HG02852 (cell line): ENCODE data around the gene FOXN4.
"Not testable (repeated sequence)": the region's sequence is repeated elsewhere in the genome, so short reads cannot be mapped to it uniquely, and the experiment has no call there.

Experiments used
- ATAC-seq: cut with Tn5 transposase; IDR thresholded peaks from one replicate; pipeline ENCODE4 v1.9.1; 2021; ENCODE audit warnings: mild to moderate bottlenecking, moderate library complexity; ENCODE audit not compliant: unreplicated experiment

Gene FOXN4, protein sequence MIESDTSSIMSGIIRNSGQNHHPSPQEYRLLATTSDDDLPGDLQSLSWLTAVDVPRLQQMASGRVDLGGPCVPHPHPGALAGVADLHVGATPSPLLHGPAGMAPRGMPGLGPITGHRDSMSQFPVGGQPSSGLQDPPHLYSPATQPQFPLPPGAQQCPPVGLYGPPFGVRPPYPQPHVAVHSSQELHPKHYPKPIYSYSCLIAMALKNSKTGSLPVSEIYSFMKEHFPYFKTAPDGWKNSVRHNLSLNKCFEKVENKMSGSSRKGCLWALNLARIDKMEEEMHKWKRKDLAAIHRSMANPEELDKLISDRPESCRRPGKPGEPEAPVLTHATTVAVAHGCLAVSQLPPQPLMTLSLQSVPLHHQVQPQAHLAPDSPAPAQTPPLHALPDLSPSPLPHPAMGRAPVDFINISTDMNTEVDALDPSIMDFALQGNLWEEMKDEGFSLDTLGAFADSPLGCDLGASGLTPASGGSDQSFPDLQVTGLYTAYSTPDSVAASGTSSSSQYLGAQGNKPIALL

DNA sequence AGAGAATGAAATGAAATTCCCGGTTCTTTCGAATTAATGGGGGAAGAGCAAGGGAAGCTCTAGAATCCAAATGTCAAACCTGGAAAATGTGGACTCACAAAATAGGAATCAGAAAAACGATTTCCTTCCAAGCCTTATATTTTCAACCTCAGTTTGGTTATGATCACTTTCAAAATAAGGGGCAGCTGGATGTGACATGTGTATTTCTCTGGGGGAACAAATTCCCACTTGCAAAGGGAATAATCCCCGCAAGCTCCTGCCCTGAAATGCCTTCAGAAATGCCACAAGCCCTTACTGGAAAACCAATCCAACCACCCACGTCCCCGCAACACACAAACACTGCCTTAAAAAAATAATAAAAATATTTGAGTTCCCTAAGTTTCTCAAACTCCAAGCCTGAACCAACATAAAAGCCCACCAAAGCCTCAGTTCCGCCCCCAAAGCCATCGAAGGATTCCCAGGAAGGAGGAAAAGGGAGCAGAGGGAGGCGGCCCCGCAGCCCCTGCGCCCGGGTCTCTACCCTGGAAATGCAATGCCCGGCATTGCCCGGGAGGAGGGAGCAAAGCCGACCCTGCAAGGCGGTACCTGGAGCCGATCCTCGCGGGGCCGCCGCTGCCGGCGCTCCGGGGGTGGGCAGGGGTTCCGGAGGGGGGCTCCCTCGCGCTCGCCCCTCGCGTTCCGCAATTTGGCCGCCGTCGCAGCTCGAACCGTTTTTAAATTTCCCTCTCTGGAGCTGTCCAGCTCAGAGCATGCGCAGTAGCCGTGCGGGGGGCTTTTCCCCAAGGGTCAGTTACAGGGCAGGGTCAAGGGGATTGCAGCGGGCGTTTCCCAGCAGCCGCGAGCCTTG lies at the start of gene FOXN4:
Gene FOXN4 (minus strand): TSS at position 751 of the 847 bp plus-strand sequence. CDS start 963 bp downstream, outside the sequence.
- ATAC-seq, result no peak

DNA sequence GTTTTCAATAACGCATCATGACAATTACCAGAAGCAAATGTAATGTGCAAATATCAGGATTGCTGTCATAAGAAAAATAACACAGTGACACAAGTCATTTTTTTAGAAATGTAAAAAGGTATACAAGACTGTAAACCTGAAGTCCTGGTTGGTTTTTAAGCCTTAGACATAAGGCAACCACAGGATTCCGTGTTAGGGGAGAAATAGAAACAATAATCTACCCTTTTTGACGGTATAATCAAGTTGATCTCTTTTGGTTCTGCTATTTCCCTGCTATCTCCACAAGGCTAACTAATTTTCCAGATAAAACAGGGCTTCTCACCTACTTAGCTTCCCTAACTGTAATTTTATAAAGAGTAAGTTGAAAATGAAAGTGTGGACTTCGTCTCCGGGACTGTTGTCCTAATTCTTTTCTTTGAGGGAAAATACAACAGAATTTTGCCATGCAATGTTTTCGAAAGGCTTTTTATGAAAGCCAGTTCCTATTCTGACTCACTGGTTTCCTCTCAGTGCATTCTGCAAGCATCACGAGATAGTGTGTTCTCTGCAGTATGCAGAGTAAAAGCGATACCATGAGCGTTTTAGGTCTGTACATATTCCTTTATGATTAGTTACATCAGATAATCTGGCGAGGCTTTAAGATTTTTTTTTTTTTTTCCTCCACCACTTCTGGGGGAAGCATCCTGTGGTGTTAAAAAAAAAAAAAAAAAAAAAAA lies 49.2 kb upstream of the FOXN4 start:
- peak; percentile 94 for ATAC-seq

DNA sequence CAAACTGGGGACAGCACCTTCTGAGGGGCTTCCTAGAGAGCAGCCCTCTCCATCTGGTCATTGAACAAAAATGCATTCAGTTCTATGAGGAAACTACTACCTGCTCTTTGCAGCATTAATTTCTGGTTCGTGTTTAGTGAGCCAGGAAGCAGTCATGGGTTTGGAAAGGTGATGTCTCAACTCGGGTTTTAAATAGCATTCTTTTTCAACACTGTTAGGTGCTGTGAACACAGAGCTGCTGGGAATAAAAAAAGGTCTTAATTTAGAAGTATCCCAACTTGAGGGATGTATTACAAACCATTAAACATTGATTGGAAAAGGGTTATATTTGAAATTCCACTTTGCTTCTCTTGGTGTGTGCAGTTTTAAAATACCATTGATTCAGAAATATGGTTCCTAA lies 47.9 kb upstream of the FOXN4 start:
- no peak for ATAC-seq

DNA sequence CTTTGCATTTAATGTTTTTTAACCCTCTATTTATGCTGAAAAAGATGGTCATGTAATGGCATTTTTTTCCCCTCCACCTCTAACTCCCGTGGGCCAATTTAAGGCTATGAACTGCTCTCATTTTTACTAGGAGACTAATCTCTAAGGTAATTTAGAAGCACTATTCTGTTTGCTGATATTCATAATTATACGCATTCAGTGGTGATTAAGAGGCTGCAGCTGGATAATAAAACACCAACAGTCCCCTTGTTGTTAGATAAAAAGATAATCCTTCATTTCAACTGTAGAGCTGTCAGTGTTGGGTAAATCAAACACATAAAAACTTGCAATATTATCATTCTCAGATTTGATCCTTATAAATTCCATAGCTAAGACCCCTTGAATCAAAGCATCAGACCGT lies 47.5 kb upstream of the FOXN4 start:
- no peak for ATAC-seq

DNA sequence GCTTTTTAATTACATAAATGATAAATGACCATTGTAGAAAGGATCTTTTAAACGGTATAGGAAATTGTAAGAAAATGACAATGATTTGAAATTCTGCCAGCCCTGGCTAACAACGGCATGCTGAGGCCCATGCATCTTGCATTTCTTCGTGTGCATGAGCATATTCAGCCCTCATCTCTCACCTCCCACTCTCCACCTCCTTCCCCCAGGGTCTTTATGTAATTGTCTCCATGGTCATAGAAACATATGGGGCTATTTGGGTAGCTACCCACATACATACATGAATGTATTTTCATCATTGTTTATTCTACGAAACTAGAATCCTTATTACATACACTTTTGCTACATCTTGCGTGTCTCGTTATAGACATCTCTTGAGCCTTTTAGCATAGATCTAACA lies 43.1 kb upstream of the FOXN4 start:
- no peak for ATAC-seq

DNA sequence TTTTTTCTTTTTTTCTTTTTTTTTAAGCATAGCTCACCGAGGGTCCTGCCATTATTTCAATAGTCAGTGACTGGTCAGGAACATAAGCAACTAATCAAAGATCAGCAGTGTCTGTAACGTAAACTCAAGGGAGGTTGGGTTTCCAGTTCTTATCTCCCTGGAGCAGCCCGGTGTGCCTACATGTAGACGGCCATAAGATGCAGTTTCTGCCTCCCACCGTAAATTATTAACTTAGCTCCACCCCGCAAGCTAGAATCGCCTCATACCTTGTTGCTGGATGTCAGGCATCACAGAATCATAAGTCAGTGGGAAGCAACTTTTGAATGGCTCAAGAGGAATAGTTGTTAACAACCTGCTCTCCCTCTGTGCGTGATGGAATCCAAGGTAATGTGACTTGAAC lies 38.5 kb upstream of the FOXN4 start, which contains the start of gene MYO1H:
Gene MYO1H (plus strand): TSS at position 312 of the 400 bp plus-strand sequence. CDS start 61 bp downstream, at position 373.
- no peak for ATAC-seq

DNA sequence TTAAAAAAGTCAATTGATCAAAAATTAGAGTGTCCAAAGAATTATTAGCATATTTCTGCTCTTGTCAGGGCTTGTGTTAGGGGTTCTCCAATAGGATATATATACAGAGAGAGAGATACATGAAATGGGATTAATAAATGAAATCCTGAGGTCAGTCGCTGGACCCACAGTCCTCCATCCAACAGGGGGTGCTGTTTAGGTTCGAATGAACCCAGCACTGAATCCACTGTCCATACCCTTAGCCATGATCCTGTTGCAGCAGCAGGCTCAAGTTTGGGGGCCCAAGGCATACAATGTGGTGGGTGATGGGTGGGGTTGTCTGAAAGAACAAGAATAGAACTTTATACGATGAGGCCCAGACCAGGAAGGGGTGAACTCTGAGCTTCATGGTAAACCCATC lies 37.8 kb upstream of the FOXN4 start:
- no peak for ATAC-seq

DNA sequence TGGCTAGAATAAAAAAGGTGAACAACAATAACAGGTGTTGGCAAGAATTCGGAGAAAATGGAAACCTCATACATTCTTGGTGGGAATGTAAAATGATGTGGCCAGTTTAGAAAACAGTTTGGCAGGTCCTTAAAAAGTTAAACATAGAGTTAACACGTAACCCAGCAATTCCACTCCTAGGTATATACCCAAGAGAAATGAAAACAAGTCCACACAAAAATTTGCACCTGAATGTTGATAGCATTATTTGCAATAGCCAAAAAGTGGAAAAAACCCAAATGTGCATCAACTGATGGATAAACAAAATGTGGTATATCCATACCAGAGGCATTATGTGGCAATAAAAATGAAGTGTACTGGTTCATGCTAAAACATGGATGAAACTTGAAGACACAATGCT lies 36.3 kb upstream of the FOXN4 start:
- ATAC-seq, result no peak

DNA sequence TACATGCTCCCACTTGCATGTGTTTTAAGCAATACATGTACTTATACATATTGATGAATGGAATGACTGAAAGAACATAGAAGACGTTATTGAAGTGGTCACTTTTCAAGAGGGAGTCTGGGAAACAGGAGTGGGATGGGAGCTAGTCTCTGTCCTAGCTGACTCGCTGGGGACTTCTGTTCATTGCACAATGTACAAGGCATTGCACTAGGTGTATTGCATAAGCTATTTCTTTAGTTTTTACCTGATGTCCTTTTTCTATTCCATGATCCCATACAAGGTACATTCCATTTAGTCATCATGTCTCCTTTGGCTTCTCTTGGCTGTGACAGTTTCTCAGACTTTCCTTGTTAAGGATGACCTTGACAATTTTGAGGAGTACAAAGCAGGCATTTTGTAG lies 34.6 kb upstream of the FOXN4 start:
- no peak for ATAC-seq

DNA sequence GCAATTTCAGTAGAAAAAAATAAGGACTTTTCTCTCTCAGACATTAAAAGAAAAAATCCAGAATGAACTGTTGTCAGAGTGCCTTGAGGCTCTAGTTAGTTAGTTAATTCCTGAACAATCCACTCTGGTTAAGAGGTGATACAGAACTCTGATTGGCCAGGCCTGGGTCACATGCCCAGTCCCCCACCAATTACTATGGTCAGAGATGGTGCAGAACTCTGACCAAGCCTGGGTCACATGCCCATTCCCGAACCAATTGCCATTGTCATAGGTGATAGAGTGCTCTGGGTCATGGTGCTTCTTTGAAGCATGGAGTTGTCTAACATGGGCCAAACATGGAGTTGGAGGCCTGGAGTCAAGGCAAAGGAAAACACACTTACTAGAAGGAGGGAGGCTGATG lies 27.5 kb upstream of the FOXN4 start:
- no peak for ATAC-seq

DNA sequence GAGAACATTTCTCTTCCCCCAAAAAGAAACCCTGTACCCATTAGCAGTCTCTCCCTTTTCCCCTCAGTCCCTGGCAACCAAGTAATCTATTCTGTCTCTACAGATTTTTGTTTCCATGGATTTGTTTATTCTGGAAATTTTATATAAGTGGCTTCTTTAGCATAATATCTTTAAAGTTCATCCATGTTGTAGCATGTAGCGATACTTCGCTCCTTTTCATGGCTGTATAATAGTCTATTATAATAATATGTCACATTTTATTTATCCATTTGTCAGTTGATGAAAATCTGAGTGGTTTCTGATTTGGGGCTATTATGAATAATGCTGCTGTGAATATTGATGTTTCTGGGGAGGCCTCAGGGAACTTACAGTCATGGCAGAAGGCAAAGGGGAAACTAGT lies 25.8 kb upstream of the FOXN4 start:
- ATAC-seq, result no peak

DNA sequence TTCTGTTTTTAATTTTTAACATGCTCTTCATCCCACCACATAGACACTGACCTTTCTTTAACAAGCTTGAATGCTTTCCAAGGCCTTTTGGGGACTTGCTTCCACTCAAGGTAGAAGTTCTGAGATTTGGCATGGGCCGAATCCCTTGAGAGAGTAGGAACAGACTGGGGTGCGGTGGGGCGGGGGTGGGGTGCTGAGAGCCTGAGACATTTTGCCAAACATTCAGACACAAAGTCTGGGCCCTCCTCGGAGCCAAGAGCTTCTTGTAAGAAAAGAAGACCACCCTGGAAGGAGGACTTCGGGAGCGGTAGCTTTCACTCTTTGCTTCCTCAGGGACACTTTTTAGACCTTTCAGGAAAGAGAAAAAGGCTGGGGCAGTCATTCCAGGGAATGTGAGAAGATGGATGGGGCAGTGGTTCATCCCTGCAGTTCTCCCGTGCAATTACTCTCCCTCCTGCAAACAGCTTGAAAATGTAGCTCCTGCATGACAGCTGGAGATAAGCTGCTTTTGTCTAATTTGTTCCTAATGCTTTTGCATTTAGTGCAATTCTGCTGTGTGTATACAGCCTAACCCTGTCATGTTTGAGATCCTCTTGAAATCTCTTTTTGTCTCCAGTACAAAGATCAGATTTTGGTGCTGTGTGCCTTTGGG lies 22.3 kb upstream of the FOXN4 start:
- no peak for ATAC-seq

DNA sequence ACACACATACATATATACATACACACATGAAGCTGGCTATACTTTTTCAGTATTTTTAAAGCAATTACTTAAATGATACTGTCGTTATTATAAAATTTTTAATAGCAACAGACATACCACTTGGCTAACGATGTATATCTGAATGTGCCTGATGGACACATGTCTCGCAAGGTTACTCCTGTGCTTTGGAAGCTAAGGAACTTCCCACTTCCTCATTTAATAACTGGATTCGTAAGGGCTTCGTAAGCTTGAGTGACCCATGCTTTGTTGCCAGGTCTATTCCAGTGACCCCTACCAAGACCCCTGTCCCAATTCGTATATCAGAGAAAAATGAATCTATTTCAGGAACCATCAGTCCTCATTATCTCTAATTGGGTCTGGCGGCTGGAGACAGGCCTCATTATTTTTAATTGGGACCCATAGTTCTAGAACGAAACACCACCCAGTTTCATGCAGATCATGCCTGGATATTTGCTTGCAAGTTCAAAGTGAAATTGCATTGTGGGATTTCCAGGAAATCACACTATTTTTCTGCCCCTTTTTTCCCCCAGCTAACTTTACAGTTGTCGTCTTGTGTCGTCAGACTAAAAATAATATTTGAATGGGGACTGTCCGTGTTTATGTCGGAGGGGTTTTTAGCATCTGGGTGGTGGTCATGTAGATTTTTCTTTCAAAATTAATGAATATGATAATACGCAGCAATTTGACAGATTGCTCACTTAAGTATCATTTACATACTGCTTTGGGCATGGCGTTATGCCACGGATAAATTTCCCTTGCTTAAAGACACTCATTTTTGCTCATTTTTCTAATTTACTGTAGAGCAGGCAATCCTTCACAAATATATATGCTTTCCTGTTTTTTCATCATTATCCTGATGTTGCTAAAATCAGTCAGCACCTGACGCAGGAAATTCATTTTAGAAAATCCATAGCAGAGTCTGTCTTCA lies 21.5 kb upstream of the FOXN4 start:
- ATAC-seq, result no peak

DNA sequence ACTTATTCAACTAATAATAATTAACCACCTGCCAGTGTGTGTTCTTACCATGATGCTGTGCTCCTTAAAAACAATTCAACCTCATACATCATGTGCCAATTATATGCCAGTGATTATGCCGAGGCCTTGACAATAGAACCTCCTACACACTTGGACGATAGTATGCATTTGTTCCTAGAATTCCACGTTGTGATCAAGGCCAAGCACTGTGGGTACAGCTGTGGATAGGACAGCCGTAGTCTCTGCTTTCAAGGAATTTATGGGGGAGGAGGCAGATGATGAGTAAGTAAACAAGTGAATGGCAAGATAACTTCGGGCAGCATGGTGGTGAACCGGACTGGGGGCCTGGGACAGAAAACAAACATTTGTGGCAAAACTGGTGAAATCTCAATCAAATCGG lies 20.6 kb upstream of the FOXN4 start:
- no peak for ATAC-seq

DNA sequence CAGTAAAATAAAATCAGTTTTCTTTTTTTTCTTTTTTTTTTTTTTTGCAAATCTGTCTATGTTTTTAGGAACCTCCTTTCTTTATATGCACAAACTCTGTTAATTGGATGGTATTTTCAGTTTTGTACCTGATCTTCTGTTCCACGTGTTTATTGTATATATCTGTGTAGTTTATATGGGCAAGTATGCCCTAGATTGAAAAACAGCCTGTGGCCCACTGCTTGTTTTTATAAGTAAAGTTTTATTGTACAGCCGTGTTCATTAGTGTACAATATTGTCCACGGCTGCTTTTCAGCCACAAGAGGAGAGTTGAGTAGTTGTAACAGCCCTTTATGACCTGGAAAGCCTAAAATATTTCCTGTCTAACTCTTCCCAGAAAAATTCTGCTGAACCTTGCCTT lies 19.9 kb upstream of the FOXN4 start:
- no peak for ATAC-seq

DNA sequence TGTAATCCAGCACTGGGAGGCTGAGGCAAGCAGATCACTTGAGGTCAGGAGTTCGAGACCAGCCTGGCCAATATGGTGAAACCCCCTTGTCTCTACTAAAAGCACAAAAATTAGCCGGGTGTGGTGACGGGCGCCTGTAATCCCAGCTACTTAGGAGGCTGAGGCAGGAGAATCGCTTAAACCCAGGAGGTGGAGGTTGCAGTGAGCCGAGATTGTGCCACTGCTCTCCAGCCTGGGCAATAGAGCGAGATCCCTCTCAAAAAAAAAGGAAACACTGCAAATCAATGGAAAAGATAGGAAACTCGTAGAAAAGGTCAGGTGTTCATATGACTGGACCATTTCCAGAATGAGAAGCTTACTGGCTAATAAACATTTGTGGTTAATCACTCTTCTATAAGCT lies 12.2 kb upstream of the FOXN4 start:
- ATAC-seq, result not testable (repeated sequence)

DNA sequence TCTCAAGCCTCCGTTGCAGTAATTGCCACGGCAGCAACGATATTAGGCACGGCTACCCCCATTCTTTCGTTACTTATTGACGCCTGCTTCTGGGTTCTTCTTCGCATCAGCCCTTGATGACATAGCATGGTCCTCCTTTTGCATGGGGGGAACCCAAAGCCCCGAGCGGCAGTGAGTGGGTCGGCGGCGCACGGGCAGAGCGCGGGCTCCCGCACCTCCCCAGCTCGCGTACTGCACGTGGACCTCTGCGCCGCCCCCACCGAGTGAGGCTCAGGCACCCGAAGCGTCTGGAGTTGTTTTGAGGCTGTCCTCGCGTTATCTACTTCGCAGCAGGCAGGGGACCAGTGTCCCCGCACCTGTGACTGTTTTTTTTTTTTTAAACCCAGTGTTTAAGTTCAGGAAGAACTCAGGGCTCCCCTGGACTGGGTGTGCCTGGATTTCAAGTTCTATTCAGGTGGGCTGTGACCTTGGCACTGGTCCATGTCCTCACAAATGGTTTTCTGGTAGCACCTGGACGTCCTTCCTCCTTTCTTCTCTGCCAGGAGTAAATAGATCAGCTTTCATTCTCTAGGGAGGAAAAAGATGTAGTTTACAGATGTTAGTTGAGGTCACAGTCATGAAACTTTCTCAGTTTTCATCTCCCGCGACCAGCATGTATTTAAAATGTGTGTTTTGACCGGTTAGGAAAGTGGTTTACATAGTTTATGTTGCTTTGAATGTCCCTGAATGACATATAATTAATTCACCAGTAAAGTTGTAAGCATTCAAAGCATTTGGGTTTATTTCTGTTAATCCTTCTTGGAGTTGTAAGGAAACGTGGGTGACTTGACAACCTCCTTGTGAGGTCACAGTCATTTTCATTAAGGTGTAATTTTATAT lies 1.4 kb upstream of the FOXN4 start:
- ATAC-seq, result no peak

DNA sequence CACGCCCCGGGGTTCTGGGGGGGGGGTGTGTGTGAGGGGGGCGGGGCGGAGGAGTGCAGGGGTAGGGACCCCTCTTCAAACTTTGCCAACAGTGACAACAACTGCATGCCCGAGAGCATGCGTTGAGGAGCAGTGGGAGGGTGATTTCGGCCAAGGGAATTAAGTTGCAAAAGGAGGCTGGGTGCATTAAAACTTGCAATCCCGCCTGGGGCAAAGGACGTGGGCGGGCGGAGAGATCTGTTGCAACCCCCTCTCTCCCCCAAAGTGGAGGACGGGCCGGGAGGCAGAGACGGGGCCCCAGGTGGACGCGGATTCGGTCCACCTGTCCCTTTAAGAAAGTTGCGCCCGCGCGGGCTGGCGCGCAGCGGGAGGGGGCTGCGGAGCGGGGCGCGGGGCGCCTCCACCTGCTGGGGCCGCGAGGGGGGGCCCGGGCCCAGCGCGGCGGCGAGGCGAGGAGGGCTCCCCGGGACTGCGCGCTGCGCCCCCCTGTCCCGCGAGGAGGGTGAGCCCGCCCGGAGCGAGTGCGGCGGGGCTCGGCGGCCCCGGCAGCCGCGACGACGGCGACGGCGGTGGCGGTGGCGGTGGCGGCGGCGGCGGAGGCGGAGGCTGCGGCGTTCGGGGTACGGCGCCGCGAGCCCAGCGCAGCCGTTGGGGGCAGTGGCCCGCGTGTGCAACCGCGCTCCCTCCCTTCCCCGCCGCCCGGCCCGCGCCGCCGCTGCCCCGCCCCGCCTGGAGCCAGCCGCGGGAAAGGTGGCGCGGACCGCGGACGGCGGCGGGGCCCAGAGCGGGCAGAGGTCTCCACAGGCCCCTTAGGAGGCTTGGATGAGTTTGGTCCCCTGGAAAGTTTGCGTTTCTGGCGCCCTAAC lies 530 bp upstream of the FOXN4 start:
- no peak for ATAC-seq
